22Rv1 (cell line): ENCODE measurements around the gene PRRC2B.
A peak's percentile ranks its signal among the peaks of the same experiment; 100 is the strongest.

Experiments
- H3K27ac ChIP-seq: fragments of 450-650 bp; 2 replicates; pipeline ENCODE4 v1.5.1; 2017
- ZFX ChIP-seq: fragments of 450-650 bp; IDR thresholded peaks from 2 replicates; pipeline ENCODE4 v1.6.1; 2017; ENCODE audit warnings: antibody characterized with exemption, borderline replicate concordance
- TF ChIP-seq, protein P1 (sequence below): fragments of 450-650 bp; IDR thresholded peaks from 2 replicates; pipeline ENCODE4 v1.5.1; 2017; ENCODE audit warnings: mild to moderate bottlenecking

PRRC2B gene

DNA sequence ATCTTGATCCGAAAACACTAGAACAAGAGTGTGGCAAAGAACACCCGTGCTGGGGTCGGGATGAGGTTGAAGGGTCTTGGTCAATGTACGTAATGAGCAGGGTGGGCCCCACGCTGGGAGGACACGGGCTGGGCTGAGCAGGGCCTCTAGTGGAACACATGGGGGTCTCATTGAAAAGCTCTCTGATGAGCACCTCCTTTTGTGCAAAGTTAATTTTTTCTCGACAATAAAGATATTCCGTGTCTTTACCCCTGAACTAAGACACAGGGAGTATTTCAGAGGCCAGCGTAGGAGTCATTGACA, 129.2 kb downstream of the PRRC2B start:
- TF ChIP-seq, protein P1, sequence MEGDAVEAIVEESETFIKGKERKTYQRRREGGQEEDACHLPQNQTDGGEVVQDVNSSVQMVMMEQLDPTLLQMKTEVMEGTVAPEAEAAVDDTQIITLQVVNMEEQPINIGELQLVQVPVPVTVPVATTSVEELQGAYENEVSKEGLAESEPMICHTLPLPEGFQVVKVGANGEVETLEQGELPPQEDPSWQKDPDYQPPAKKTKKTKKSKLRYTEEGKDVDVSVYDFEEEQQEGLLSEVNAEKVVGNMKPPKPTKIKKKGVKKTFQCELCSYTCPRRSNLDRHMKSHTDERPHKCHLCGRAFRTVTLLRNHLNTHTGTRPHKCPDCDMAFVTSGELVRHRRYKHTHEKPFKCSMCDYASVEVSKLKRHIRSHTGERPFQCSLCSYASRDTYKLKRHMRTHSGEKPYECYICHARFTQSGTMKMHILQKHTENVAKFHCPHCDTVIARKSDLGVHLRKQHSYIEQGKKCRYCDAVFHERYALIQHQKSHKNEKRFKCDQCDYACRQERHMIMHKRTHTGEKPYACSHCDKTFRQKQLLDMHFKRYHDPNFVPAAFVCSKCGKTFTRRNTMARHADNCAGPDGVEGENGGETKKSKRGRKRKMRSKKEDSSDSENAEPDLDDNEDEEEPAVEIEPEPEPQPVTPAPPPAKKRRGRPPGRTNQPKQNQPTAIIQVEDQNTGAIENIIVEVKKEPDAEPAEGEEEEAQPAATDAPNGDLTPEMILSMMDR, result no peak
- TF ChIP-seq ZFX, result no peak
- H3K27ac ChIP-seq, result 0 out of 2 replicates have a peak overlapping the region, but pooled peaks have one; percentile 32

DNA sequence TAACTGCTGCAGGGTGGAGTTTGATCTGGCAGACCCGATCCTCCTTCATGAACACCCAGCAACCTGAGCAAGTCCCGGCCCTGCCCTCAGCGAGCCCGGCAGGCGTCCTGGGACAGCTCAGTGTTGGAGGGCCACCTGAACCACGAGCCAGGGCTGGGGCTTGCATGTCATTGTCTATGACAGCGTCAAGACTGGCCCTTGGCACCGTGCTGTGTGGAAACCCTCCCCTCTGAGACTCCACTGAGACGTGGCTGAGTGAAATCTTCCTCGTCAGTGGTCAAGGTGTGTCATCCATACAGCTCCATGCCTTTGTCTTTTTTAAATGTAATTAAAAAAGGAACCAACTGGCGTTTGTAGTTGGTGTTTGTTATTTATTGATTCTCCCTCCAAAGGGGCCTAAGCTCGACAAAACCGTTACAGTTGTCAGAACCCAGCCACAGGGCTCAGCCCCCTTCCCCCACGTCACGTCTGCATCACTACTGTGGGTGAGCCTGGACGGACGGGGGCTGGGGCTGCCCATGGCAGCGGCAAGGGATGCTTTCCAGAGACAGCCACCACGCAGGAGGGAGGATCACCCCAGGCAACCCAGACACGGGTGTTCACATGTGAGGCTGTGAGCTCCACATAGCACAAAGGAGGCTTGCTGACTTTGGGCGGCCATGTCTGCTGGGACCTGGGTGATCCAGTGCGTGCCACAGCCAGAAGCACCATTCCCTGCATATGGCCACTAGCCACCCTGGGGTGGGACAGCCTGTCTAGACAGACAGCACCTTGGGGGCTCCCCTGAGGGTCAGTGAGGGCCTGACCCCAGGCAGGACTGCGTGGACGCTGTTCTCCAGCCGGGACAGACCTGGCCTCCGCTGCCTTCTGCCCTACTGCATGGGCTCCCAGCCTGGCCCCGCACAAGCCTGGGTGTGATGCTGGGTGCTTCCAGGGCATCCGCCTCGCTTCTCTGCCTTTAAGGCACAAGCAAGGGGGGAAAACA, 129.9 kb downstream of the PRRC2B start:
- H3K27ac ChIP-seq, result peak overlapping the region; percentile 32; the same call in 1 of the 2 replicates
- TF ChIP-seq, protein P1, result no peak
- TF ChIP-seq ZFX, result no peak

DNA sequence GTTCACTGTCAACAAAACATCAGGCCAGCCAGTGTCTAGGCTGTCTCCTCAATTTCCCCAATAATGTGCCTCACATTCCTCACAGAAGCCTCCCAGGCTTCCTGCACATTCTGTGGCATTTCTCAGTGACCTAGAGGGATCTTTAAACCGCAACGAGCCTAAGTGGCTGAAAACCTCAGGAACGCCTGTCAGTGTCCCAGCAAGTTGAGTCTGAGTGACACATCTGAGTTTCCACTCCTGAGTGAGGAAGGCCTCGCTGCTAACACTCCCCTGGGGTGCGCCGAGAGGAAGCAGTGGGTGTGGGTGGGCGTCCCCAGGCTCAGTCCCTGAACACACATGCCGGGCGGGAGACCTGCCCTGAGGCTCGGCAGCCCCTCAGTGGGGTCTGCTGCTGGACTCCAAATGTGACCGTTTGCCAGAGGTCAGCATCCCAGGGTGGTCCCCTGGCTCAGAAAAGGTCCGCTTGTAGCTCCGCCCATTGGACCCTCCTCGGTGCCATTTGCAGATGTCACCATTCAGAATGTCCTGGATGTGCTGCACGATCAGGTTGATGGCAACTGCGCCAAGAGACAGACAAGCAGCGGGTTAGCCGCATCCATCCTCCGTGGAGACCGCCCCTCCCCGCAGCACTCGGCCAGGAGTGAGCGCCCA, 130.9 kb downstream of the PRRC2B start:
- TF ChIP-seq, protein P1, result no peak
- TF ChIP-seq ZFX, result no peak
- H3K27ac ChIP-seq, result peak overlapping the region; percentile 32; the same call in 1 of the 2 replicates

DNA sequence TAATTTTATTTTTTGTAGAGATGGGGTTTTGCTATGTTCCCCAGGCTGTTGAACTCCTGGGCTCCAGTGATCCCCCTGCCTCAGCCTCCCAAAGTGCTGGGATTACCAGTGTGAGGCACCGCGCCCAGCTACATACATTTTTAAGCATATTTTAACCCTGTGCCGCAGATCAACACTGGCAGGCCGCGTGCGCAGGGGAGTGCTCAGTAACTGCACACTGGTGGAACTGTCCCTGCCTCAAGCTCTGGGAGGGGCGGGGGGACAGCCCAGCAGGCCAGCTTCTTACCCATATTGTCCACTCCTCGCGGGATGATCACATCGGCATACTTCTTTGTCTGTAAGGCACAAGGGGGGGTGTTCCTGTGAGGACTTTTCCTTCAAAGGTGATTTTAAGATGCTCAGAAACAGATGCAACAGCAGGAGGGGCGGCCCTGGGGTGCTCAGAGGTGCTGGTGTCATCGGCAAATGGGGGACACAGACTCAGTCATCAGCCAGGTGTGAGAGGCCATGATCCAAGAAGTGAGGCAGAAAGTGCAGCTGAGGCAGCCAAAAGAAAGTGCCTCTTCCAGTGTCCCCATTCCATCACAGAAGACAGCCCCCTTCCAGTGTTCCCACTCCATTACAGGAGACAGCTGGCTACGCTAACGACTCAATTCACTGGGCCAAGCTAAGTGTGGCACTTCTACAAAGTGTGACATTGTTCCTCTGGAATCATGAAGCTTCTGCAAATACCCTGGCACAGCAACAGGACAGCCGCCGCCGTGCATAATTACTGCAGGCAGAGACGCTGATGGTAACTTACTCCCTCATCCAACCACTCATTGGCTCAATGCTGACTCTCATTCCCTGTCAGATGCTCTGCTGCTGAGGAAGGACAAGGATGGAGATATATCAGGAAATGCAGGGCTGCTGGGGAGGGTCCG, 132.0 kb downstream of the PRRC2B start:
- TF ChIP-seq ZFX, result no peak
- TF ChIP-seq, protein P1, result no peak
- H3K27ac ChIP-seq, result no peak overlapping the region

DNA sequence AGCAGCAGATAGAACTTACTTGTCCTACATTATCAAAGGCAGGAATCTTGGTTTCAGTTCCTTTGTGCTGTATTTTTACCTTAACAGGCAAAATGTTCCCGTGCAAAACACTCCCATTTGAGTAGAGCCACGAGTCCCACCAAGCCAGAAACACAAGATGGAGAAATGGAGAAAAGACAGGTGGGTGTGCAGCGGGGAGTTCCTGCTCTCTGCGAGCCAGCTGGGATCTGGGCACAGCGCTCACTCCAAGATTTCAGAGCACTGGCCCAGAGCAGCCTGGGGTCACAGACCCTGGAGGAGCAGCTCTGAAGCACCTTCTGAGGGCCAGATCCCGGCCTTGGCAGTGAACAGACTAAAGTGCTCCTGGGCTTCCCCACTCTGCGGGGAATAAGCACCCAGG, 134.3 kb downstream of the PRRC2B start:
- H3K27ac ChIP-seq, result peak overlapping the region; percentile 3; the same call in 1 of the 2 replicates
- no peak for TF ChIP-seq ZFX
- TF ChIP-seq, protein P1, result no peak

DNA sequence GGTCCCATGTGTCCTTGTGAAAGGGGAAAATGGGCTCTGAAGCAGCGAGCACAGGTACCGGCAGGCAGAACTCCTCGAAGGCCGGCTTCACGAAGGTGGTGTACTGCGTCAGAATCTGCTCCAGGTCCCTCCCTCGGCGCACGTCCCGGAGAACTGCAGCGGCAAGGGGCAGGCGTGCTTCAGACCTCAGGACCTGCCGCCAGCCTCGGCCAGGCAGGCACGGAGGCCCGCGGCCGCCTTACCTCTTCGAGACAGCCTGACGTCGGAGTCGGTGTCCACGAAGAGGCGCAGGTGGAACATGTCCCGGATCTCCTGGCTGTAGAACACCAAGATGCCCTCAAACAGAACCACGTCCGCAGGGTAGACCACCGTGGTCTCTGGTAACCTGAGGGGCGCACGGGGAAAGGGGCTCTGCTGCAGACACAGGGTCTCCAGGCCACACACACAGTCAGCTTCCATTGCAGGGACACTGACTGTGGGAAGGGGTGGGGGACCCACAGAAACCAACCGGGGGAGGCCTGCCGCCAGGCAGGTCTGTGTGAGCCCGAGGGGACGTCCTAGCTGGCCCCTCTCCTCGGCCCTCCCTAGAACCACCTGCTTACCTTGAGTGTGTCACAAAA, 135.1 kb downstream of the PRRC2B start:
- no peak for TF ChIP-seq ZFX
- TF ChIP-seq, protein P1, result no peak
- H3K27ac ChIP-seq, result peak overlapping the region; percentile 76; the same call in 1 of the 2 replicates
